ENCODE data around the gene P2RX7.
"Not testable (repeated sequence)": the region's sequence is repeated elsewhere in the genome, so short reads cannot be mapped to it uniquely, and the experiment has no call there.

Gene P2RX7

DNA sequence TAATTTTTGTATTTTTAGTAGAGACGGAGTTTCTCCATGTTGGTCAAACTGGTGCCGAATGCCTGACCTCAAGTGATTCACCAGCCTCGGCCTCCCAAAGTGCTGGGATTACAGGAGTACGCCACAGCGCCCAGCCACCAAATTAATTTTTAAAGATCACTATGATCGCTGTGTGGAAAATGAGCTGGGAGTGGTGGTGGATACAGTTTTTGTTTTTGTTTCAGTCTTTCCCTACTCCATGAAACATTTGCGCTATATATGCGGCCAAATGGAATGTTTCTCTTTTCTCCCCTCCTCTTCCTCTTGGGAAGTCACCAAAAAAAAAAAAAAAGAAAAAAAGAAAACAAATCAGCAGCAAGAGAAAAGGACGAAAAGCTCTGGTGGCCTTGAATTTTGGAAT lies 56.5 kb downstream of the P2RX7 start:
- peaks cover 18% of the 10 kb centered on the region for H3K36me3 Mint-ChIP-seq
- no peaks in the 10 kb centered on the region for H3K9me3 Mint-ChIP-seq
- H3K4me1 Mint-ChIP-seq: peaks cover 9% of the 10 kb centered on the region
- ATAC-seq (no peak), DNase-seq (ENCODE audit: low spot score in 2 of 2) (no peak)
- H3K4me3 Mint-ChIP-seq: no peak overlapping the region
- H3K27ac Mint-ChIP-seq: no peak overlapping the region

DNA sequence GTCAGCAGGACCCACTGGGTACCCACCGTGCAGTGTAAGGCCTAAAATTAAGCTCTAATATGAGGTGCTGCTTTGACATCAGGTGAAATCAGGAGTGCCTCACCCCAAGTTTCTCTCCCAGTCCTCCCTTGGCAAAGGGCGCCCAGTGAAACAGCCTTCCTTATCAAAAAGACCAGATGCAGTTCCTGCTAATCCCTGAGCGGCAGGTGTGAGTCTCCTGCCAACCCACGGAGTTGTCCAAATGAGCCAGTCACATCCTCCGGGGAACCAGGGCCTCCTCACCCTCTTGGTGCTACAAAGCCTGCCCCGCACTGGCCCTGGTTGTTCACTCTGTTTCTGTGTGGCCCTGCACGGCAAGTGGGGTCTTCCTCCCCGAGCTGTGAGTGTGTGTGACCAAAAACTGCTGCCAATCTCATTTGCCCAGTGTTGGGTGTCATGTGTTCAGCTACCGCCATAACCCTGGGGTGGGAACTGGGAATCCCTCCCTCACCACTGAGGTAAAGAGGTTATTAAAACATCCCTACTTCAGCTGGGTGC lies 57.0 kb downstream of the P2RX7 start:
- H3K4me3 Mint-ChIP-seq: no peak overlapping the region
- peaks cover 13% of the 10 kb centered on the region for H3K36me3 Mint-ChIP-seq
- peaks cover 9% of the 10 kb centered on the region for H3K4me1 Mint-ChIP-seq
- H3K9me3 Mint-ChIP-seq: no peaks in the 10 kb centered on the region
- ATAC-seq (no peak), DNase-seq (ENCODE audit: low spot score in 2 of 2) (no peak)
- no peak overlapping the region for H3K27ac Mint-ChIP-seq

DNA sequence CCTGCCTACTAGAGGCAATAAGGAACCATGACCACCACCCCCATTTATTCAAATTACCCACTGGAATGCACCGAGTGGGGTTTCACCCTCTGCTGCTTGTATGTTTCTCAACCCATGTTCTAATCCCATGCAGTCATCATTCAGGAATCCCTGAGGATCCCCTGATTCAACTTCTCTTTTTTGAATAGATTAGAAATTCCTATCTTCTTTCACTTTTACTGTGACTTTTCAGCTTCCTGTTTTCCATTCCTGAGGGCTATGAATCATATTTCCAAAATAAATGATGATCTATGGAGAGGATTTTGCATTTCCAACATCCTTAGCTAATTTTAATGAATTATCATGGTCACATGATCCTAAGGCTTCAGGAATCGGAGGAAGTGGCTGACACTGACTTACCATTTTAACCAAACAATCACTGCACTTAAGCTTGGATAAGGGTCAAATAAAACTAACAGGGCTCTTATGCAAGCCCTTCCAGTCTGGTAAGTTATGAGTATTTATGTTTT lies 57.9 kb downstream of the P2RX7 start:
- Mint-ChIP-seq H3K36me3 (peaks cover 5% of the 10 kb centered on the region), H3K4me1 (peaks cover 9% of the 10 kb centered on the region), H3K4me3 (no peak overlapping the region), H3K9me3 (no peaks in the 10 kb centered on the region), H3K27ac (no peak overlapping the region)
- DNase-seq (ENCODE audit: low spot score in 2 of 2): no peak
- no peak for ATAC-seq

- Mint-ChIP-seq H3K4me3 (no peak overlapping the region), H3K36me3 (peaks cover under 1% of the 10 kb centered on the region), H3K27ac (peak overlapping the region; percentile 69), H3K9me3 (no peaks in the 10 kb centered on the region), H3K4me1 (peaks cover 9% of the 10 kb centered on the region)
- DNase-seq (ENCODE audit: low spot score in 2 of 2): no peak
- no peak for ATAC-seq
Observed at GRCh38 chr12:121191151-121191550, 58.5 kb downstream of the P2RX7 start.

DNA sequence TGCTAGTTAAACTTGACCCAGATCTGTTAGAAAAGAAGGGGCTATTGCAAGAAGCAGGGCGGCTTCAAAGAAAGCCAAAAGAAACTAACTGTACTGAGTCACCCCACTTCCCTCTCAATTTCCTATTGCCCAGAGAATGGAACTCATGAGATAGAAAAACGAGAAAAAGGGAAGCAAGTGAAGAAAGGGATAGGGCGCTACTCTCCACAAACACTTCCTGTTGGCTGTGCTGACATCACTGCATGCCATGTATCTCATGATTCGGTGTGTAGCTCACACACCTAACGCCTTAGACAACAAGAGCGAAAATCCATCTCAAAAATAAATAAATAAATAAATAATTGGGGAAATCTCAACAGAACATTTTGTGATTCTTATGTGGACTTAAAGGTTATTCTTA lies 64.2 kb downstream of the P2RX7 start:
- no peaks in the 10 kb centered on the region for H3K4me1 Mint-ChIP-seq
- ATAC-seq (no peak), DNase-seq (ENCODE audit: low spot score in 2 of 2) (no peak)
- no peak overlapping the region for H3K27ac Mint-ChIP-seq
- H3K9me3 Mint-ChIP-seq: no peaks in the 10 kb centered on the region
- no peak overlapping the region for H3K4me3 Mint-ChIP-seq
- H3K36me3 Mint-ChIP-seq: no peaks in the 10 kb centered on the region

DNA sequence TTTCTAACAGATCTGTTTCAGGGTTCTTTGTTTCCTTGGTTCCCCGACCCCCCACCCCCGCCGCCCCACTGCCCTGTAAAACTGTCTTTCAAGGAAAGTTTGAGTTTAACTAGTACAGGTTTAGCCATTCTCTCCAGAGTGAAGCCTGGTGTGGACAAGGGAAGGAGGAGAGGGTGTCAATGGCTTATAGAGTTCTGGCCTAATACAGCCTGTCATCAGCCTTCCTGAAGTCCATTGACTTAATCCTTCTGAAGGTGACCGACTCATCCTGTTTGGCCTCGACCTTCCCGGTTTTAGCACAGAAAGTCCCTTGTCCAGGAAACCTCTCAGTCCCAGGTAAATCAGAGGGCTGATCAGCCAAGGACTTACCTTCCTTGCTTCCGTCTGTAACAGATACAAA lies 66.3 kb downstream of the P2RX7 start:
- Mint-ChIP-seq H3K4me1 (peaks cover 3% of the 10 kb centered on the region), H3K27ac (no peak overlapping the region), H3K9me3 (no peaks in the 10 kb centered on the region), H3K4me3 (no peak overlapping the region), H3K36me3 (no peaks in the 10 kb centered on the region)
- no peak for DNase-seq (ENCODE audit: low spot score in 2 of 2)
- no peak for ATAC-seq

- not testable (repeated sequence) for H3K27ac Mint-ChIP-seq; ATAC-seq; H3K9me3 Mint-ChIP-seq; DNase-seq (ENCODE audit: low spot score in 2 of 2); H3K4me3 Mint-ChIP-seq; H3K36me3 Mint-ChIP-seq
- peaks cover 15% of the 10 kb centered on the region for H3K4me1 Mint-ChIP-seq
Observed at GRCh38 chr12:121201140-121201539, 68.5 kb downstream of the P2RX7 start.

DNA sequence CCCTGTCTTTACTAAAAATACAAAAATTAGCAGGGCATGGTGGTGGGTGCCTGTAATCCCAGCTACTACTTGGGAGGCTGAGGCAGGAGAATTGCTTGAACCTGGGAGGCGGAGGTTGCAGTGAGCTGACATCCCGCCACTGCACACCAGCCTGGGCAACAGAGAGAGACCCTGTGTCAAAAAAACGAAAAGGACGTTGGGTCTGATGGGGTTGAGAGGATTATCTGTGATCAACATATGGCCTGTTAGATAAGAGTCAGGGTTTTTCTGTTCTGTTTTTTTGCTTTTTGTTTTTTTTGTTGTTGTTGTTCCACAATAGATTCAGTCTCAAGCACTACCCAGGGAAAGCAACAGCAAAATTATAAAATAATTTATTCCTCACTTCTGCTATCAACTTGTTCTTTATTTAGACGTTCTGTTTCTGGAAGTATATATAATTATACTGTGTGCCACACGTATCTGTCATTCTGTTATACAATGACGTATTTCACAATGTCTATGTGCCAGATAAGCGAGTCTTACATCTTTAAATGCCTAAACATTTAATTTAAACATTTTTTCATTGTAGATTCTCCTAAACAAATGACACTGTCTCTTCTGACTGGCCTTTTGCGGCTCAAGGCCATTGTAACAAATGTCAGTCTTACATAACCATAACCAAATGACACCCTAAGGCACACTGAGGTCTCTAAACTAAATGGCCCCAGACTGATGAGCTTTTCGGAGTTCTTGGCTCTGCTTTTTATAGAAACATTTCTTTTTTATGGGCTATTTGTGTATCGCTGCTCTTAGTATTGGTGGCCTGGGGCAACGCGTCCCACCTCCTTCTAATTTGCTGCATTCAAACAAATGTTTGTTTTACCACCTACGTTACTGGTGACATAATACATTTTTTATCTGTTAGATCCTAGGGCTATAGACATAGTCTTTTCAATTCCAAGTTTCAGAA lies 70.0 kb downstream of the P2RX7 start:
- no peaks in the 10 kb centered on the region for H3K36me3 Mint-ChIP-seq
- H3K4me3 Mint-ChIP-seq: no peak overlapping the region
- H3K4me1 Mint-ChIP-seq: peaks cover 15% of the 10 kb centered on the region
- ATAC-seq (no peak), DNase-seq (ENCODE audit: low spot score in 2 of 2) (no peak)
- no peak overlapping the region for H3K27ac Mint-ChIP-seq
- H3K9me3 Mint-ChIP-seq: no peaks in the 10 kb centered on the region

DNA sequence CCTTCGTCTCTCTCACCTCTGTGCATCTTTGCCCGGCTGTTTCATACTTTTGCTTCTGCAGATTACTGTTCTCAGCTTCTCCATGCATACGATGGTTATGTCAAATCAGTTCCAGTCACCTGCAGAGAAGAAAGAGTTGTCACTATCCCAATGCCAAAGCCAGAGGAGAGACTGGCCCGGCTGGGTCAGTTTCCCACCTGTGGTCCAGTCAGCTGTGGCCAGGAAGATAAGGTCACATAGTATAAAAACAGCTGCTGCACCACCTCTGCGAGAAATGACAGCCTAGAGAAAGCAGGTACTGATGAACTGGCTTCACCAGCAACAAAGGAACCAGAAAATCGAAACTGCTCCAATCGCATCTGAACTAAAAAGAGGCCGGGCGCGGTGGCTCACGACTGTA lies 70.8 kb downstream of the P2RX7 start:
- H3K36me3 Mint-ChIP-seq: no peaks in the 10 kb centered on the region
- no peak overlapping the region for H3K27ac Mint-ChIP-seq
- peaks cover 15% of the 10 kb centered on the region for H3K4me1 Mint-ChIP-seq
- ATAC-seq (no peak), DNase-seq (ENCODE audit: low spot score in 2 of 2) (no peak)
- no peak overlapping the region for H3K4me3 Mint-ChIP-seq
- no peaks in the 10 kb centered on the region for H3K9me3 Mint-ChIP-seq

- Mint-ChIP-seq H3K9me3 (no peaks in the 10 kb centered on the region), H3K27ac (no peak overlapping the region), H3K4me1 (peaks cover 23% of the 10 kb centered on the region), H3K4me3 (no peak overlapping the region), H3K36me3 (peaks cover under 1% of the 10 kb centered on the region)
- ATAC-seq: no peak
- no peak for DNase-seq (ENCODE audit: low spot score in 2 of 2)
Observed at GRCh38 chr12:121205491-121205890, 72.8 kb downstream of the P2RX7 start.

DNA sequence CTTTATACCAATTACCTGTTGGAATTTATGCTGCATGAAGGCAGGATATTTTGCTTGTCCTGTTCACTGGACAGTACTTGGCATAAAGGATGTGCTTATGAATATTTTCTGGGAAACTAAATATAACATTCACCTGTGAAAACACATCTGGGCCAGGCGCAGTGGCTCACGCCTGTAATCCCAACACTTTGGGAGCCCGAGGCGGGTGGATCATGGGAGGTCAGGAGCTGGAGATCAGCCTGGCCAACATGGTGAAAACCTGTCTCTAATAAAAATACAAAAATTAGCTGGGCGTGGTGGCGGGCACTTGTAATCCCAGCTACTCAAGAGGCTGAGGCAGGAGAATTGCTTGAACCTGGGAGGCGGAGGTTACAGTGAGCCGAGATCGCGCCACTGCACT lies 75.9 kb downstream of the P2RX7 start:
- not testable (repeated sequence) for H3K9me3 Mint-ChIP-seq; DNase-seq (ENCODE audit: low spot score in 2 of 2); ATAC-seq
- Mint-ChIP-seq H3K27ac (peak overlapping the region; percentile 65), H3K36me3 (peaks cover 32% of the 10 kb centered on the region), H3K4me1 (peaks cover 34% of the 10 kb centered on the region), H3K4me3 (peak overlapping the region; percentile 81)

DNA sequence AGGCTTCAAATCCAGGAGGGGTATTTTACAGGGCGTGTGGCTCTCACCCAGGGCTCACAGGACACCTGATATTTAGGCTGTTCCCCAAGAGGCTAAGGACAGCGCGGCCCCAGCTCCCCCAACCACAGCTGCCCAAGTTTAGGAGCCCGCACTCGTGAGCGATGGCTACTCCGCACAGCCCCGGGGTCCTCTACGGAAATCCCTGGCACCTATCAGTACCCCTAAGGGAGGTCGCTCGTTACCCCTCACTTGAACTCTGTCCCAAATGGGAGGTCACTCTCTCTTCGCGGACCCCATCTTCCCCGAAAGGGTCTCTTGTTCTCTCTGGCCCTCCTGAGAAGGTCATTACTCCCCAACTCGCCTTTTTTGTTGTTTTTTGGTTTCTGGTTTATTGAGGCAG lies 76.5 kb downstream of the P2RX7 start:
- no peak for ATAC-seq
- no peak for DNase-seq (ENCODE audit: low spot score in 2 of 2)
- H3K9me3 Mint-ChIP-seq: no peaks in the 10 kb centered on the region
- peak overlapping the region; percentile 88 for H3K27ac Mint-ChIP-seq
- H3K4me3 Mint-ChIP-seq: peak overlapping the region; percentile 81
- peaks cover 32% of the 10 kb centered on the region for H3K4me1 Mint-ChIP-seq
- peaks cover 38% of the 10 kb centered on the region for H3K36me3 Mint-ChIP-seq

DNA sequence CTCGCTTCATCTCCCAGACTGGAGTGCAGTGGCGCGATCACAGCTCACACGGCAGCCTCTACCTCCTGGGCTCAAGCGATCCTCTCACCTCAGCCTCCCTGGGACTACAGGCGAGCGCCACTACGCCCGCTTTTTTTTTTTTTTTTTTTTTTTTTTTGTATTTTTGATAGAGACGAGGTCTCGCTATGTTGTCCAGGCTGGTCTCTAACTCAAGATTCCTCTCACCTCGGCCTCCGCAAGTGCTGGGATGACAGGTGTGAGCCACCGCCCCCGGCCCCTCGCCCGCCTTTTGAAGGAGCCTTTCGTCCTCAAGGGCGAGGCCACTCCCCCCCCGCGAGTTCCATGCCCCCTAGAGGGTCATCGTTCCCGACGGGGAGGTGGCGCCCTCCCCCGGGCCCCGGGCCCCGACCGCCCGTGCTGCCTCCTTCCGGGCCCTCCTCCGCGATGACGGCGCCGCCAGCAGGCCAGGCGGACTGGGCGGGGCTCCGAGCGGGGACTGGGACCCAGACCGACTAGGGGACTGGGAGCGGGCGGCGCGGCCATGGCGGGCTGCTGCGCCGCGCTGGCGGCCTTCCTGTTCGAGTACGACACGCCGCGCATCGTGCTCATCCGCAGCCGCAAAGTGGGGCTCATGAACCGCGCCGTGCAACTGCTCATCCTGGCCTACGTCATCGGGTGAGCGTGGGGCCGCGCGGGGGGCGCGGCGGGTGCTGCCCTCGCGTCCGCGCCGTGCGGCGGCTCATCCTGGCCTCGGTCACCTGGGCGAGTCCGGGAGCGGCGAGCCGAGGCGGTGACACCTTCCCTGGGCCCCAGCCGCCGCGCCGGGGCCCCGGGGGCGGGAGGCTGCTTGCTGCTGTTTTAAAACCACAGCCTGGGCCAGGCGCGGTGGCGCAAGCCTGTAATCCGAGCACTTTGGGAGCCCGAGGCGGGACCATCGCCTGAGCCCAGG lies 77.2 kb downstream of the P2RX7 start, which contains the start of gene P2RX4:
Gene P2RX4, plus strand, starts transcription at position 506 of the 949 bp plus-strand sequence. Its CDS starts 36 bp downstream, at position 542.
- peak; percentile 85 to 94 for DNase-seq (ENCODE audit: low spot score in 2 of 2)
- Mint-ChIP-seq H3K27ac (peak within 1 kb of the TSS; percentile 88), H3K4me1 (peaks cover 32% of the 10 kb centered on the region), H3K36me3 (peaks cover 42% of the 10 kb centered on the region), H3K4me3 (peak within 1 kb of the TSS; percentile 81), H3K9me3 (no peaks in the 10 kb centered on the region)
- peak; percentile 83 for ATAC-seq

DNA sequence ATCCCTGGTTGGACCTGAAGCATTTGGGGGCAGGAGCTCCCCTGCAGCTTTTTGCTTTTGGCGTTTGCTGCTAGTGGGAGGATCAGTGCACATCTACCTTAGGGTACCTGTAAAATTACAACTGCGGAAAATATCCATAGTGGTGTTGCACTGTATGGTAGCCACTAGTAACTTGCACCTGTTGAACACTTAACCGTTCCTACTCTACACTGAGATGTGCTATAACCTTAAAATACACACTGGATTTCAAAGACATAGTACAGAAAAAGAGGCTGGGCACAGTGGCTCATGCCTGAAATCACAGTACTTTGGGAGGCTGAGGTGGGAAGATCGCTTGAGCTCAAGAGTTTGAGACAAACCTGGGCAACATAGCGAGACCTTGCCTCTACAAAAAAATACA lies 80.2 kb downstream of the P2RX7 start:
- Mint-ChIP-seq H3K36me3 (peaks cover 62% of the 10 kb centered on the region), H3K9me3 (no peaks in the 10 kb centered on the region), H3K27ac (peak overlapping the region; percentile 89), H3K4me3 (peak overlapping the region; percentile 45), H3K4me1 (peaks cover 43% of the 10 kb centered on the region)
- DNase-seq (ENCODE audit: low spot score in 2 of 2) (no peak), ATAC-seq (no peak)

Data from stimulated activated effector memory CD8-positive, alpha-beta T cell treated with anti-CD3 and anti-CD28 coated beads, Interleukin-12 subunit alpha, Interleukin-12 subunit beta, amount 100 ng/mL, for 72 hours (primary cell).